OCI-LY7 (cell line): ENCODE data around the gene KLK15. TPM values are rescaled to one million over a fixed set of nuclear protein-coding genes. Genes with fewer than 3 reads are reported as not detected.

ENCODE experiments used
- BruUV-seq: library from RNA; stranded (reverse); fragments of 400-500 nt; replicated peaks from 2 replicates; lab custom pipeline; 2021; lab: Mats Ljungman, UMichigan
- CTCF ChIA-PET: fragments of 300-600 bp; sonication (Branson Sonifier 250); formaldehyde crosslinking; loops from one replicate; lab custom pipeline; 2022; ENCODE audit warnings: antibody characterized with exemption; ENCODE audit not compliant: unreplicated experiment; lab: Charles Lee
- POLR2A ChIA-PET: fragments of 300-600 bp; sonication (Branson Sonifier 250); formaldehyde crosslinking; loops from one replicate; lab custom pipeline; 2022; ENCODE audit warnings: antibody characterized with exemption; lab: Charles Lee
- DNase-seq: peaks from one replicate; pipeline ENCODE4 v3.0.0-alpha.2; 2015; ENCODE audit warnings: low spot score
- H2AFZ ChIP-seq: fragments of 200-600 bp; sonication (generic), shearing (Covaris generic); 2 replicates; pipeline ENCODE4 v1.6.1; 2014; ENCODE audit warnings: mild to moderate bottlenecking, antibody characterized with exemption, low read length, moderate library complexity
- H3K27ac ChIP-seq: fragments of 200-600 bp; sonication (generic); 2 replicates; pipeline ENCODE4 v1.5.1; 2014; ENCODE audit warnings: mixed run types, low read depth, mild to moderate bottlenecking, moderate library complexity, low read length, inconsistent platforms; ENCODE audit not compliant: poor library complexity, severe bottlenecking
- H3K36me3 ChIP-seq: fragments of 200-600 bp; sonication (generic); 2 replicates; pipeline ENCODE4 v1.6.1; 2014; ENCODE audit warnings: mild to moderate bottlenecking, antibody characterized with exemption, low read length, moderate library complexity, mixed read lengths; ENCODE audit not compliant: insufficient read depth
- H3K4me1 ChIP-seq: fragments of 200-600 bp; sonication (generic); 2 replicates; pipeline ENCODE4 v1.5.1; 2014; ENCODE audit warnings: mild to moderate bottlenecking, low read length; ENCODE audit not compliant: insufficient read depth, poor library complexity, severe bottlenecking
- H3K4me2 ChIP-seq: fragments of 200-600 bp; sonication (generic); 2 replicates; pipeline ENCODE4 v1.6.1; 2014; ENCODE audit warnings: mild to moderate bottlenecking, low read length
- H3K4me3 ChIP-seq: fragments of 200-600 bp; sonication (generic); 2 replicates; pipeline ENCODE4 v1.5.1; 2014; ENCODE audit warnings: mild to moderate bottlenecking, low read depth, low read length; ENCODE audit not compliant: poor library complexity, severe bottlenecking
- H3K79me2 ChIP-seq: fragments of 200-600 bp; sonication (generic); 2 replicates; pipeline ENCODE4 v1.6.1; 2016; ENCODE audit warnings: low read depth, mild to moderate bottlenecking, low read length, moderate library complexity, mixed read lengths; ENCODE audit not compliant: insufficient read depth
- H3K9me2 ChIP-seq: fragments of 200-600 bp; sonication (generic); 2 replicates; pipeline ENCODE4 v1.6.1; 2016; ENCODE audit warnings: mild to moderate bottlenecking, low read length, mixed read lengths; ENCODE audit not compliant: insufficient read depth
- H3K9me3 ChIP-seq: fragments of 200-600 bp; sonication (generic); 2 replicates; pipeline ENCODE4 v1.6.1; 2014; ENCODE audit warnings: mild to moderate bottlenecking, mixed run types, low read length, mixed read lengths
- H4K20me1 ChIP-seq: fragments of 200-600 bp; sonication (generic); 2 replicates; pipeline ENCODE4 v1.6.1; 2014; ENCODE audit warnings: mild to moderate bottlenecking, antibody characterized with exemption, low read length, moderate library complexity, mixed read lengths; ENCODE audit not compliant: insufficient read depth
- CTCF ChIP-seq: fragments of 200-600 bp; sonication (generic); conservative IDR thresholded peaks from 2 replicates; pipeline ENCODE4 v1.5.1; 2014; ENCODE audit warnings: mild to moderate bottlenecking, antibody characterized with exemption, low read length, moderate library complexity, mixed read lengths
- EZH2phosphoT487 ChIP-seq: fragments of 200-600 bp; sonication (generic); IDR thresholded peaks from 2 replicates; pipeline ENCODE4 v1.6.1; 2018; ENCODE audit warnings: low read depth, borderline replicate concordance, mild to moderate bottlenecking, mixed run types, antibody characterized with exemption, low read length, moderate library complexity, mixed read lengths
- intact Hi-C: fragments of 100-400 bp; cut with micrococcal nuclease; formaldehyde crosslinking; loops from one replicate; pipeline ENCODE4 v1.10.0; 2022; ENCODE audit not compliant: unreplicated experiment
- total RNA-seq, 2 experiments: library from RNA; depleted of rRNA in 1 of 2; stranded (reverse); fragments of >200 nt in 1 of 2; shearing (Covaris generic) in 1 of 2; gene quantifications; 2 replicates each; pipeline ENCODE4 v1.2.3, GENCODE V29; 2014 to 2022

The KLK15 gene
- total RNA-seq, 2 experiments from 2014 or later = not detected

GRCh38 chr19:50835103-50835784, 1.9 kb upstream of the KLK15 start:
- Histone ChIP-seq H3K79me2 (no peaks in the 10 kb centered on the region), H4K20me1 (no peaks in the 10 kb centered on the region), H3K9me3 (no peaks in the 10 kb centered on the region), H3K4me3 (peak overlapping the region; percentile 65), H2AFZ (peak overlapping the region; percentile 67; the same call in 1 of the 2 replicates), H3K9me2 (no peaks in the 10 kb centered on the region), H3K27ac (no peak overlapping the region), H3K36me3 (no peaks in the 10 kb centered on the region), H3K4me2 (peak overlapping the region; percentile 70), H3K4me1 (peaks cover 5% of the 10 kb centered on the region)
- TF ChIP-seq EZH2phosphoT487 (no peak), CTCF (no peak)
- intact Hi-C loops = no loop called here
- DNase-seq = no peak
- ChIA-PET CTCF (no interaction called here), POLR2A (no interaction called here)
- no TSS peak for BruUV-seq

- TF ChIP-seq CTCF (no peak), EZH2phosphoT487 (no peak)
- Histone ChIP-seq H3K9me2 (no peaks in the 10 kb centered on the region), H3K4me2 (no peak overlapping the region), H3K4me3 (no peak overlapping the region), H3K79me2 (no peaks in the 10 kb centered on the region), H2AFZ (no peak overlapping the region), H4K20me1 (no peaks in the 10 kb centered on the region), H3K9me3 (no peaks in the 10 kb centered on the region), H3K36me3 (no peaks in the 10 kb centered on the region), H3K4me1 (peaks cover 5% of the 10 kb centered on the region), H3K27ac (no peak overlapping the region)
- ChIA-PET POLR2A (no interaction called here), CTCF (interaction anchor here (0.5 kb wide), 1 partner anchor 505 kb away, joined by 3 read pairs; the partner anchor contains the start of gene KCNC3)
- DNase-seq = no peak
- BruUV-seq = no TSS peak
- intact Hi-C loops = no loop called here
Measured at GRCh38 chr19:50833802-50834167, 411 bp upstream of the KLK15 start.

- Histone ChIP-seq H3K36me3 (no peaks in the 10 kb centered on the region), H3K9me3 (no peaks in the 10 kb centered on the region), H3K4me3 (no peak overlapping the region), H2AFZ (no peak overlapping the region), H3K27ac (no peak overlapping the region), H3K9me2 (no peaks in the 10 kb centered on the region), H3K4me2 (no peak overlapping the region), H3K4me1 (peaks cover 5% of the 10 kb centered on the region), H3K79me2 (no peaks in the 10 kb centered on the region), H4K20me1 (no peaks in the 10 kb centered on the region)
- ChIA-PET CTCF (no interaction called here), POLR2A (interaction anchor here (0.7 kb wide), 1 partner anchor 35 kb away, joined by 5 read pairs; no protein-coding TSS in a partner anchor)
- no peak for DNase-seq
- BruUV-seq = no TSS peak
- intact Hi-C loops = no loop called here
- TF ChIP-seq EZH2phosphoT487 (no peak), CTCF (no peak)
Measured at GRCh38 chr19:50832666-50833065, 708 bp downstream of the KLK15 start.
